HCEC 1CT (cell line): ENCODE results near the gene ST7L.
"Not testable (repeated sequence)": the region's sequence is repeated elsewhere in the genome, so short reads cannot be mapped to it uniquely, and the experiment has no call there.

Source experiments
- DNase-seq: peaks from one replicate; pipeline ENCODE4 v3.0.0-alpha.2; 2017

Gene ST7L

GRCh38 chr1:112513112-112513870 lies 105.7 kb downstream of the ST7L start:
- DNase-seq: peak; percentile 66

- DNase-seq: no peak
Measured at GRCh38 chr1:112511897-112512296, 107.0 kb downstream of the ST7L start.

GRCh38 chr1:112510340-112510739 lies 108.6 kb downstream of the ST7L start:
- no peak for DNase-seq

- DNase-seq: no peak
Measured at GRCh38 chr1:112509660-112510178, 109.2 kb downstream of the ST7L start.

GRCh38 chr1:112509005-112509659 lies 109.8 kb downstream of the ST7L start:
- DNase-seq: no peak

- peak; percentile 21 for DNase-seq
Measured at GRCh38 chr1:112508278-112509004, 110.5 kb downstream of the ST7L start, which contains the start of gene WNT2B. Gene WNT2B, plus strand, starts transcription at chr1:112508965. Its CDS starts 298 bp downstream, at chr1:112509263.

GRCh38 chr1:112507921-112508277 lies 111.0 kb downstream of the ST7L start:
- no peak for DNase-seq

GRCh38 chr1:112507336-112507735 lies 111.6 kb downstream of the ST7L start:
- DNase-seq: no peak

GRCh38 chr1:112506731-112507130 lies 112.2 kb downstream of the ST7L start:
- DNase-seq: no peak

- no peak for DNase-seq
Measured at GRCh38 chr1:112506306-112506705, 112.6 kb downstream of the ST7L start.

- no peak for DNase-seq
Measured at GRCh38 chr1:112505878-112506277, 113.1 kb downstream of the ST7L start.

- no peak for DNase-seq
Measured at GRCh38 chr1:112505400-112505785, 113.5 kb downstream of the ST7L start.

GRCh38 chr1:112504661-112505399 lies 114.1 kb downstream of the ST7L start:
- no peak for DNase-seq

- no peak for DNase-seq
Measured at GRCh38 chr1:112504001-112504660, 114.8 kb downstream of the ST7L start.

- DNase-seq: peak; percentile 30
Measured at GRCh38 chr1:112502826-112503225, 116.1 kb downstream of the ST7L start.

- DNase-seq: peak; percentile 76
Measured at GRCh38 chr1:112501810-112502641, 116.9 kb downstream of the ST7L start.

- no peak for DNase-seq
Measured at GRCh38 chr1:112496290-112496689, 122.7 kb downstream of the ST7L start.

- DNase-seq: no peak
Measured at GRCh38 chr1:112493351-112493750, 125.6 kb downstream of the ST7L start.

GRCh38 chr1:112492076-112492475 lies 126.9 kb downstream of the ST7L start:
- no peak for DNase-seq

GRCh38 chr1:112488141-112488540 lies 130.8 kb downstream of the ST7L start:
- no peak for DNase-seq

- DNase-seq: not testable (repeated sequence)
Measured at GRCh38 chr1:112487686-112488085, 131.3 kb downstream of the ST7L start.
